ENCODE measurements around the gene TKTL1.
"Not testable (repeated sequence)": the region's sequence is repeated elsewhere in the genome, so short reads cannot be mapped to it uniquely, and the experiment has no call there.

Gene TKTL1

DNA sequence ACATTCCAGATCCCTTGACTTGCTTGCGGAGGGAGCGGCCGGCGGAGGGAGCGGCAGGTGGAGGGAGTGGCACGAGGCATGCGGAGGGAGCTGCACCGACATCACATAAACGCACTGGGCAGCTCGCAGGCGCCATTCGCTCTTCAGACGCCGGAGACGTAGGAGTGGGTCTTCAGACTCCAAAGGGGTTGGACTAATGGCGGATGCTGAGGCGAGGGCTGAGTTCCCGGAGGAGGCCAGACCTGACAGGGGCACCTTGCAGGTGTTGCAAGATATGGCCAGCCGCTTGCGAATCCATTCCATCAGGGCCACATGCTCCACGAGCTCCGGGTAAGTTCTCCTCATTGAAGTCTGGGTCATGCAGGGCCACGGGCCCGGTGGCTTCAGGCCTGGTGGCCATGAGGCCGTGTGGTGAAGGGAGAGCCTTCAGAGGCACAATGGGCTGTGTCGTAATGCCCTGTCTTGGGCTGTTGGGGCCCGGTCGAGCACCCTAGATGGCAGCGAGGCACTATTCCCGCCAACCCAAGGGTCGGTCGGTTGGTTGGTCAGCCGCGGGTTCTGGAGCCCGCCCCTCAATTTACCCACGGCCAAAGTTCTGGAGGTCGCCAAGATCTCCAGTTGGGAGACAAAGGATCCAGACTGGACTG, at the start of gene TKTL1:
Gene TKTL1, plus strand, starts transcription at position 132 of the 647 bp plus-strand sequence. Its CDS starts 65 bp downstream, at position 197.
- DNase-seq: no peak

GRCh38 chrX:154247377-154248045, 48.1 kb upstream of the TKTL1 start:
- not testable (repeated sequence) for DNase-seq

DNA sequence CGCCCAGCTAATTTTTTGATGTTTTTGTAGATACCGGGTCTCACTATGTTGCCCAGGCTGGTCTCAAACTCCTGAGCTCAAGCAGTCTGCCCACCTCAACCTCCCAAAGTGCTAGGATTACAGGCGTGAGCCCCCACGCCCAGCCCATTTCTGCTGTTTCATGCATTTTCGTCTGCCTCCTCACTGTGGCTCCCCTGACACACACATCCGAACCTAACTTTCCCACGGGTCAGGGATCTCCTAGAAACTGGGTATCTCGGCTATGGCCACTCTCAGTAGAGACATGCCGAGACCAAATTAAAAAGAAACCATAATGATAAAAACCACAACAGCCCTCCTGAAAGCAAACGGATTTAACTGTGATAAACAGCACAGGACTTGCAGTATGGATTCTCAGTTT, 47.5 kb upstream of the TKTL1 start:
- DNase-seq: not testable (repeated sequence)

DNA sequence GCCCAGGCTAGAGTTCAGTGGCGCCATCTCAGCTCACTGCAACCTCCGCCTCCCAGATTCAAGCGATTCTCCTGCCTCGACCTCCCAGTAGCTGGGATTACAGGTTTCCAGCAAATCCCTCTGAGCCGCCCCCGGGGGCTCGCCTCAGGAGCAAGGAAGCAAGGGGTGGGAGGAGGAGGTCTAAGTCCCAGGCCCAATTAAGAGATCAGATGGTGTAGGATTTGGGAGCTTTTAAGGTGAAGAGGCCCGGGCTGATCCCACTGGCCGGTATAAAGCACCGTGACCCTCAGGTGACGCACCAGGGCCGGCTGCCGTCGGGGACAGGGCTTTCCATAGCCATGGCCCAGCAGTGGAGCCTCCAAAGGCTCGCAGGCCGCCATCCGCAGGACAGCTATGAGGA, 38.3 kb upstream of the TKTL1 start, which contains the start of gene OPN1MW3:
Gene OPN1MW3, plus strand, starts transcription at position 301 of the 400 bp plus-strand sequence. Its CDS starts 38 bp downstream, at position 339.
- DNase-seq: not testable (repeated sequence)

DNA sequence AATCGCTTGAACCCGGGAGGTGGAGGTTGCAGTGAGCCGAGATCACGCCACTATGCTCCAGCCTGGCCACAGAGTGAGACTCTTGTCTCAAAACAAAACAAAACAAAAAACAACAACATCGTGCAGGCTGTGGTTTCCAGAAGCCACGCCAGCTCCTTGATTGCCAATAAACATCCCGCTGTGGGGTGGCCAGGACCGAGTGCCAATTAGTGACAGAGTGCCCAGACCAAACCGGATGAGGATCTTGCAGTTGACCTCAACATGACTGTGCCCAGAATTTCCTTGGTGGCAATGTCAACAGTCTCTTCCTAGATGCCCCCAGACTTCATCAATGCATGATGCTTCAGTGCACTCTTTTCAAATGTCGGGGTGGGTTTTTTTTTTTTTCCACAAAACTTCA, 36.9 kb upstream of the TKTL1 start:
- DNase-seq: not testable (repeated sequence)

GRCh38 chrX:154263072-154263471, 32.5 kb upstream of the TKTL1 start:
- not testable (repeated sequence) for DNase-seq

- not testable (repeated sequence) for DNase-seq
Measured at GRCh38 chrX:154269245-154269644, 26.4 kb upstream of the TKTL1 start.

DNA sequence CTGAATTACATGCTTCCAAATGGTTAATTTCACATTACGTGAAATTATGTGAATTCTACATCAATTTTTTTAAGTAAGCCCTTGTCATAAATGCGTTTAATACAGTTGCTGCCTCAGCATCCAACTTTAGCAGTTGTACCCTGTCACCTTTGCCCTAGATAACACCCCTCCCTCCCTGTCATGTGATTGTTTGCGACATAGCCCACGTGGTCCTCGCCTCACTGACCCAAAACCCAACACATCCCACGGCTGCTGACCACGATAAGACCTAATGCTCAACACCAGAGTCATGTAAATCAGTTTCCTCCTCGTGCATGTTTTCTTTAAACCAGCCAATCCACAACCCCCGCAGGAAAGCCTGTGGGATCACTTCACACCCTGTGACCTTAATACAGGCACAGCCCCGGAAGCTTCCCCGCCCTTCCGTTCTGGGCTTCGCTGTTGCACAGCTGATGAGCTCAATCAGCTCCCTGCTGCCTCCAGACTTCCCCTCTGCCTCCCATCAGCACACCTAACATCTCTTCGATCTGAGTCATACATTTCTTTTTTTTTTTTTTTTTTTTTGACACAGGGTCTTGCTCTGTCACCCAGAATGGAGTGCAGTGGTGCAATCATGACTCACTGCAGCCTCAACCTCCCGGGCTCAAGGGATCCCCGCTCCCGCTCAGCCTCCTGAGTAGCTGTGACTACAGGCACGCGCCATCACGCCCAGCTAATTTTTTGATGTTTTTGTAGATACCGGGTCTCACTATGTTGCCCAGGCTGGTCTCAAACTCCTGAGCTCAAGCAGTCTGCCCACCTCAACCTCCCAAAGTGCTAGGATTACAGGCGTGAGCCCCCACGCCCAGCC, 10.9 kb upstream of the TKTL1 start:
- not testable (repeated sequence) for DNase-seq

- DNase-seq: not testable (repeated sequence)
Measured at GRCh38 chrX:154286406-154286805, 9.2 kb upstream of the TKTL1 start.

DNA sequence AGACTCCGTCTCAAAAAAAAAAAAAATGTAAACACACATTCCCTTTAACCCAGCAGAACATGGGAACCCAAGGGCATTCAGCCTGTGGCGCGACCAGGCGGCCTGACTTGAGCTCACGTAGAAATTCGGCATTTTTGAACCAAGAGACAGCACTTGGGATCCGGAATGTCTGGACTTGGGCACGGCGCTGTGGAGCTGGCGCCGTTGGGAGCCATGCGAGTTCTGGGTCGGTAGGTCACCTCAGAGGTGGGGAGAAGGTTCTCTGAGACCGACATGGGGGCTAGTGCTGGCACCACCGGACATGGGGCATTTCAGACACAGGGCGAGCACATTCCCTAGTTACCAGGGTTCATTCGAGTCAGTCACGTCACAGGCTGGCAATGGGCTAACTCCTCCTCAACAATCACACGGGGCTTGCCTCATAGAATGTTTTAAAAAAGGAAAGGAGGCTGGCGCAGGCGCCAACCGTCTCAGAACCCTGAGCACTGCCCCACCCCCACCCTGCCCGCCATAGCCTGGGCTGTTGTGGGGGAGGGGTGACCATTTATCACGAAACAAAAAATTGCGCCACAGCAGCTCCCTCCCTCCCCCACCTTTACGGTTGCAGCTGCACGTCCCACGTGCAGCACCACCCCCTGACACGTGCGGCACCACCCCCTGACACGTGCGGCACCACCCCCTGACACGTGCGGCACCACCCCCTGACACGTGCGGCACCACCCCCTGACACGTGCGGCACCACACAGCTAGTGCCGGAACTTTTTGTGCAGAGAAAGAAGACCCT, 612 bp upstream of the TKTL1 start, which contains the start of gene TEX28:
Gene TEX28, minus strand, starts transcription at position 334 of the 784 bp plus-strand sequence. CDS start 3,007 bp downstream, outside the sequence.
- no peak for DNase-seq

DNA sequence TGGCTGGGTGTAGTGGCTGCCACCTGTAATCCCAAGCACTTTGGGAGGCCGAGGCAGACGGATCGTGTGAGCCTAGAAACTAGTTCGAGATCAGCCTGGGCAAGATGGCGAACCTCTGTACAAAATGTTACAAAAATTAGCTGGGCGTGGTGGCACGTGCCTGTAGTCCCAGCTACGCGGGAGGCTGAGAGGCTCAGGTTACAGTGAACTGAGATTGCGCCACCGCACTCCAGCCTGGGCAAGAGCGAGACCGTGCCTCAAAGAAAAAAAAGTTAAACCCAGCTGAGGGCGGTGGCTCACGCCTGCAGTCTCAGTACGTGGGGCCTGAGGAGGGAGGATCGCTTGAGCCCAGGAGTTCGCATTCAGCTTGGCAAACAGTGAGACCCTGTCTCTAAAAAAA, 1.1 kb downstream of the TKTL1 start:
- no peak for DNase-seq

DNA sequence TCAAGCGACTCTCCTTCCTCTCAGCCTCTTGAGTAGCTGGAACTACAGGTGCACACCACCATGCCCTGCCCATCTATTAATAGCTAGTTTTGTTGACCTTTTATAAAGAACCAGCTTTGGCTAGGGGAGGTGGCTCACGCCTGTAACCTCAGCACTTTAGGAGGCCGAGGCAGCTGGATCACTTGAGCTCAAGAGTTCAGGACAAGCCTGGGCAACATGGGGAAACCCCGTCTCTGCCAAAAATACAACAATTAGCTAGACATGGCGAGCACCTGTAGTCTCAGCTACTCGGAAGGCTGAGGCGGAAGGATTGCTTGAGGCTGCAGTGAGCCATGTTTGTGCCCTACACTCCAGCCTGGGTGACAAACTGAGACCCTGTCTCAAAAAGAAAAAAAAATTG, 2.7 kb downstream of the TKTL1 start:
- no peak for DNase-seq

- no peak for DNase-seq
Measured at GRCh38 chrX:154300816-154301215, 5.2 kb downstream of the TKTL1 start.

DNA sequence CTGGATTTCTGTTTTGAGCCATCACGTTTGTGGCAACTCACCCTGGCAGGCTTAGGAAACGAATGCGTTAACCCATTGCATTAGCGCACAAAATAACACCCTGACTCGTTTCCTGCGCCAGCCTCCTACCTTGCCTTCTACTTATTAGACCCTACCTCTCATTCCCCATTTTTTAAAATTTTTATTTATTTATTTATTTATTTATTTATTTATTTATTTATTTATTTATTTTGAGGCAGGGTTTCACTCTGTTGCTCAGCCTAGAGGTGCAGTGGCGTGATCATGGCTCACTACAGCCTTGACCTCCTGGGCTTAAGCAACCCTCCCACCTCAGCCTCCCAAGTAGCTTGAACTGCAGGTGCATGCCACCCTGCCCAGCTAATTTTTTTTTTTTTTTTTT, 7.4 kb downstream of the TKTL1 start:
- DNase-seq: not testable (repeated sequence)

DNA sequence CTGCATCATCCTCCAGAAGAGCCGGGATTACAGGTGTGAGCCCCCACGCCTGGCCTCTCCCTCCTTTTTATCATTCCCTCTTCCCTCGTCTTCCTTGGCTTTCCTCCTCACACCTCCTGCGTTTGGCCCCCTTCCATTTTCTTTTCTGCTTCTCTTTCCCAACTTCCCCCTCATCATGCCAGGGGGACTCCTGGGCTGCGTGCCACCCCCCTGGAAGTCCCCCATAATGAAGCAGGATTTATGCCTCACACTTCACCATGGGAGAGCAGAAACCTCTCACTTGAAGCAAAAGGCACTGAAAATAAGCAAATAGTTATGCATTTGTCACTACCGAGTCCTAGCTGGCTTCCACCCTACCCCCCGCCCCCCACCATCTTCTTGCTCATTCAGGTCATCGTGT, 7.9 kb downstream of the TKTL1 start:
- no peak for DNase-seq

GRCh38 chrX:154304846-154305245, 9.3 kb downstream of the TKTL1 start:
- no peak for DNase-seq

DNA sequence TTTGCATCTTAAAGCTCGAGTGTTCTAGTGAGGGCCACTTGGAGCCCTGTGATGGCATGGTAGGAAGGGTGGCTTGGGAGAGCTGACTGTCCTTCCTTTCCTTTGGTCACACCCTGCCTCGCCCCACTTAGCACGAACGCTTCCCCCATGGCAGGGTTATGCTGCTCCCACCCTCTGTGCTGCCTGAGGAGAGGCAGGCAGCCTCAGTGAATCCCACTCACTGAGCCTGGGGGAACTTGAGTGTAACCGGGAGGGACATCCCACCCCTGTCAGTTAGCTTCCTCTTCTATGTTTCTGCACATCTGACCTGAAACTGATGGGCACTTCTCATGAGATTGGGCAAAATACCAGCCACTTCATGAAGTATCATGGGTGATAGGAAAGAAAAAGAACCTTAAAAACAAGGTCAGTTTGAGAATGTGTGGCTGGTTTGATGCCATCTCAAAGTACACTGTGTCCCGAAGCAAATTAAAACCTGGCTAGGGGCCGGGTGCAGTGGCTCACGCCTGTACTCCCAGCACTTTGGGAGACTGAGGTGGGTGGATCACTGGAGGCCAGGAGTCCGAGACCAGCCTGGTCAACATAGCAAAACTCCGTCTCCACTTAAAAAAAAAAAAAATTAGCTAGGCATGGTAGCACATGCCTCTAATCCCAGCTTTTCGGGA, 10.1 kb downstream of the TKTL1 start:
- no peak for DNase-seq

DNA sequence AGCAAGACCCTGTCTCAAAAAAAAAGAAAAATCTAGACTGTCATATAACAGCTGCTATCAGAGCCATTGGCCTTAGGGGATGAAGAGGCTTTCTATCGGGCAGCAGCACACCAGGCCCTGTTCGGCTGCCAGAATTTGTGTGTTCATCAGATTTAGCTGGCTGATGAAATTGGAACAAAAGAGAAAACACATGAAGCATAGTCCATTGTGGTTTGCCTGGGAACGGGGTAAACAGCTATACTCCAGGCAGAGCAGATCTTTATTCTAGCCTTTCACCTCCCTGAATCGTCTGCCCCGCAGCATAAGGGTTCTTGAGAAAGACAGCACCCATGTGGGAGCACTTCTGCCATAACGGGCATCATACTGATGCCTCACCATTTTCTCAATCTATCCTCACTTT, 11.6 kb downstream of the TKTL1 start:
- no peak for DNase-seq

GRCh38 chrX:154308108-154308946, 12.7 kb downstream of the TKTL1 start:
- DNase-seq: no peak

DNA sequence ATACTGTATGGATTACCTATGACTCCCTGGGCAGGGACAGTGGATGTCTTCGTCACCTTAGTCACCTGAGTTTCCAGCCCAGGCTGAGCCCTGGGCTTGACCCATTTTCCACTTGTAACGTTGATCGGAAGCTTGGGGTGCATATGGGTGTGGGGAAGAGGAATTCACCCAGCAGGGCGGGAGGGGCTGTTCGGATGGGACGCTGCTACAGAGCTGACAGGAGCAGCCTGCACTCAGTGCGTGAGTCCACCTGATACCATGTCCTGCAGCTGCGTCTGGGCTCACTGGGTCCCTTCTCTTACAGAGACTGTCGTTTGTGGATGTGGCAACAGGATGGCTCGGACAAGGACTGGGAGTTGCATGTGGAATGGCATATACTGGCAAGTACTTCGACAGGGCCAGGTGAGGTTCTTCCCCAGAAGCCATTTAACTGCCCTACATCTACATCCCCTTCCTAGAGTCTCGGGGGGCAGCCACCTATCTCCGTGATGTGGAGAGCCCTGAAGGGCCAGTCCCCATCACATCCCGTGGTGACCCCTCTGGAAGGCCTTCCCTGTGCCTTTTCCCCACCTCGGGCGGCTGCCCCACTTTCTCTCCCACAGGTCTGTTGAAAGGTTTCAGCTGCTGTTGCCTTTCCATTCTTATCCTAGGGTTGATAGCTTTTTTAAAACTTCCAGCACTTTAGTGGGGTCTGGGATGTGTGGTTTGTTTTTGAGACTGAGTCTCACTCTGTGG, 13.6 kb downstream of the TKTL1 start:
- no peak for DNase-seq
